CD4-positive, alpha-beta T cell (primary cell): ENCODE measurements around the gene DLG5. TPM values are rescaled to one million over a fixed set of nuclear protein-coding genes. Genes with fewer than 3 reads are reported as not detected.

ENCODE experiments used
- ATAC-seq: fragments of 200-7000 bp; cut with Tn5 transposase; one replicate; pipeline ENCODE4 v1.10.0; 2022; ENCODE audit warnings: mild to moderate bottlenecking; ENCODE audit not compliant: poor library complexity
- CTCF ChIA-PET: fragments of 350-600 bp; sonication (Branson Sonifier 250); formaldehyde crosslinking; loops from one replicate; lab custom pipeline; 2021; ENCODE audit warnings: antibody characterized with exemption, inconsistent platforms; lab: Charles Lee
- POLR2A ChIA-PET: fragments of 350-600 bp; sonication (Branson Sonifier 250); formaldehyde crosslinking; loops from one replicate; lab custom pipeline; 2021; ENCODE audit warnings: antibody characterized with exemption, inconsistent platforms; lab: Charles Lee
- DNase-seq, 14 experiments: peaks; one replicate each; pipeline ENCODE4 v3.0.0-alpha.2; 2013 to 2020; ENCODE audit warnings: mixed read lengths in 2 of 14
- H3K27ac ChIP-seq, 2 donors: one replicate each; pipeline versions ENCODE4 v1.5.1 to v1.7.0; 2013; ENCODE audit warnings: low read length in 2 of 2, low read depth in 1 of 2, mild to moderate bottlenecking in 1 of 2
- H3K27me3 ChIP-seq, 2 experiments: 1 replicate in 1 of 2; 2 replicates in 1 of 2; pipeline versions ENCODE4 v1.6.1 to v1.7.0; 2013; ENCODE audit warnings: low read length in 2 of 2, control low read depth in 1 of 2, mild to moderate bottlenecking in 1 of 2, moderate library complexity in 1 of 2; ENCODE audit not compliant: insufficient read depth in 2 of 2, control insufficient read depth in 1 of 2
- H3K36me3 ChIP-seq: one replicate; pipeline ENCODE4 v1.6.1; 2013; ENCODE audit warnings: low read length, control low read depth; ENCODE audit not compliant: insufficient read depth
- H3K4me1 ChIP-seq: one replicate; pipeline ENCODE4 v1.6.1; 2013; ENCODE audit warnings: low read length, control low read depth; ENCODE audit not compliant: insufficient read depth
- H3K4me3 ChIP-seq: one replicate; pipeline ENCODE4 v1.5.1; 2013; ENCODE audit warnings: mild to moderate bottlenecking, low read length, moderate library complexity
- H3K9me3 ChIP-seq, 2 experiments: 1 replicate in 1 of 2; 2 replicates in 1 of 2; pipeline versions ENCODE4 v1.6.1 to v1.7.0; 2013; ENCODE audit warnings: low read length in 2 of 2, mild to moderate bottlenecking in 2 of 2, control low read depth in 1 of 2, moderate library complexity in 1 of 2; ENCODE audit not compliant: control insufficient read depth in 1 of 2, insufficient read depth in 1 of 2
- H3K27ac Mint-ChIP-seq: one replicate; pipeline ENCODE4 v1.8.0; 2020; ENCODE audit warnings: mixed read lengths
- H3K27me3 Mint-ChIP-seq: one replicate; pipeline ENCODE4 v1.8.0; 2021; ENCODE audit warnings: mixed read lengths
- H3K36me3 Mint-ChIP-seq: one replicate; pipeline ENCODE4 v1.8.0; 2021; ENCODE audit warnings: low read depth, mixed read lengths
- H3K4me1 Mint-ChIP-seq: one replicate; pipeline ENCODE4 v1.8.0; 2021; ENCODE audit warnings: low read depth, mixed read lengths
- H3K4me3 Mint-ChIP-seq: one replicate; pipeline ENCODE4 v1.8.0; 2020; ENCODE audit warnings: mild to moderate bottlenecking, mixed read lengths
- H3K9me3 Mint-ChIP-seq: one replicate; pipeline ENCODE4 v1.8.0; 2020; ENCODE audit warnings: mixed read lengths
- intact Hi-C, 2 experiments: fragments of 100-400 bp; cut with DNase I in 1 of 2; cut with micrococcal nuclease in 1 of 2; formaldehyde crosslinking; loops; one replicate each; pipeline versions ENCODE4 v1.15.1 to v1.9.0; 2023 to 2025; cut with DNase I, micrococcal nuclease
- total RNA-seq, 174 experiments: library from RNA in 2 of 174; stranded (reverse) in 2 of 174; gene quantifications; one replicate each; pipeline ENCODE4 v1.2.3 and lab custom pipeline; 2021 to 2026
- TF ChIP-seq, protein P1 (sequence below): fragments of 200-600 bp; IDR thresholded peaks from one replicate; pipeline ENCODE4 v1.8.0; 2022; ENCODE audit warnings: antibody characterized with exemption, mild to moderate bottlenecking

The DLG5 gene
- total RNA-seq, 2 experiments from 2014 or later = 7.1 to 7.4 TPM

DNA sequence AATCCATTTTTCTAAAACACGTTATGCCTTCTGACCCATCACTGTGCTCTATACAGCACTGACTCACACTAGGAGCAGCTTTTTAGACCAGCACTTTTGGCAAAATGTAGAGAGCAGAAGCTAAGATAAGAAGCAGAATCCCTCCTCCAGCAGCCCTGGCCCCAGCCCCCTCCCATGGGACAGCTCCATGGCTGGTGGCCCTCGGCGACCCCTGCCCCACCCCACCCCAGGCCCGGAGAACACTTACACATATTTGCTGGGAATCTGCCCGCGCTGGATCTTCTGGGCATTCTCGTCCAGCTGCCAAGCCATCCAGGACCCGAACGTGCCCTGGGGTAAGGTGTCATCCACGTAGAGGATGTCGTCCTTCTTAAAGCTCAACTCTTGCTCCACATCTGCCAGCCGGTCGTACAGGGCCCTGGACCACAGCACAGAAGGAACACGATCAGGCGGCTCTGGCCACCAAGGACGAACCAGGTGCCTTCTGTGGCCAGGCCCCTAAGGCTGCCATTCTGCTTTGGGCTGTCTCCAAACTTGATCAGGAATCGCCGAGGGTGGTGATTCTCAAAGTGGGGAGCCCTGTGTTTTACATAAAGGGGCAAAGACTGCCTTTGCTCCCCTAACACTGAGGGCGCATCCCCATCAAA, 119.9 kb downstream of the DLG5 start:
- no peak for DNase-seq
- Histone ChIP-seq H3K36me3 (no peaks in the 10 kb centered on the region), H3K27ac (no peak overlapping the region), H3K9me3 (no peaks in the 10 kb centered on the region), H3K4me1 (peaks cover 10% of the 10 kb centered on the region), H3K4me3 (no peak overlapping the region), H3K27me3 (no peaks in the 10 kb centered on the region)
- Mint-ChIP-seq H3K27ac (no peak overlapping the region), H3K4me1 (peaks cover 5% of the 10 kb centered on the region), H3K36me3 (no peaks in the 10 kb centered on the region), H3K9me3 (no peaks in the 10 kb centered on the region), H3K27me3 (no peaks in the 10 kb centered on the region), H3K4me3 (no peak overlapping the region)
- no peak for ATAC-seq
- intact Hi-C loops = no loop called here
- TF ChIP-seq, protein P1, sequence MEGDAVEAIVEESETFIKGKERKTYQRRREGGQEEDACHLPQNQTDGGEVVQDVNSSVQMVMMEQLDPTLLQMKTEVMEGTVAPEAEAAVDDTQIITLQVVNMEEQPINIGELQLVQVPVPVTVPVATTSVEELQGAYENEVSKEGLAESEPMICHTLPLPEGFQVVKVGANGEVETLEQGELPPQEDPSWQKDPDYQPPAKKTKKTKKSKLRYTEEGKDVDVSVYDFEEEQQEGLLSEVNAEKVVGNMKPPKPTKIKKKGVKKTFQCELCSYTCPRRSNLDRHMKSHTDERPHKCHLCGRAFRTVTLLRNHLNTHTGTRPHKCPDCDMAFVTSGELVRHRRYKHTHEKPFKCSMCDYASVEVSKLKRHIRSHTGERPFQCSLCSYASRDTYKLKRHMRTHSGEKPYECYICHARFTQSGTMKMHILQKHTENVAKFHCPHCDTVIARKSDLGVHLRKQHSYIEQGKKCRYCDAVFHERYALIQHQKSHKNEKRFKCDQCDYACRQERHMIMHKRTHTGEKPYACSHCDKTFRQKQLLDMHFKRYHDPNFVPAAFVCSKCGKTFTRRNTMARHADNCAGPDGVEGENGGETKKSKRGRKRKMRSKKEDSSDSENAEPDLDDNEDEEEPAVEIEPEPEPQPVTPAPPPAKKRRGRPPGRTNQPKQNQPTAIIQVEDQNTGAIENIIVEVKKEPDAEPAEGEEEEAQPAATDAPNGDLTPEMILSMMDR = no peak
- ChIA-PET CTCF (interaction anchor here (0.8 kb wide), 1 partner anchor 30 kb away, joined by 3 read pairs; no protein-coding TSS in a partner anchor), POLR2A (no interaction called here)

DNA sequence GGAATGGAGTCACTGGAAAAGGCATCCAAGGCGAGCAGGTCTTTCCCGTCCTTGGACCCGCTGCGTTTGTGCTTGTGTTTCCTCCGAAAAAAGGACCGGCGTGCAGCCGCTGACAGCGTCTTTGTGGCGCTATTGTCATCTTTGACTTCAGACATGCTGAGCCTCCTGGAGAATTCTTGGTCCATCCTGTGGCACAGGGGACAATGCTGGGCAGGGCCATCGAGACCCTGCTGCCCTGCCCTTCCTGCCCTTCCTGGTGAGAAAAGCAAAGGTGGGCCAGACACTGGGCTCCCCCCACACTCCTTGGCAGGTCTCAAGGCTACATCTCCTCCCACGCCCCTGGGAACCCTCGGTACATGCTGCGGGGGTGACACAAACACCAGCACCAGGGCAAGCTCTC, 120.9 kb downstream of the DLG5 start:
- no peaks in the 10 kb centered on the region for H3K27me3 Mint-ChIP-seq
- Histone ChIP-seq H3K4me3 (no peak overlapping the region), H3K4me1 (peaks cover 17% of the 10 kb centered on the region), H3K27ac (no peak overlapping the region), H3K27me3 (no peaks in the 10 kb centered on the region), H3K36me3 (no peaks in the 10 kb centered on the region), H3K9me3 (no peaks in the 10 kb centered on the region)
- H3K9me3 Mint-ChIP-seq = no peaks in the 10 kb centered on the region
- intact Hi-C loops = no loop called here
- peaks cover 13% of the 10 kb centered on the region for H3K4me1 Mint-ChIP-seq
- no peak for DNase-seq
- TF ChIP-seq, protein P1 = no peak
- ChIA-PET CTCF (interaction anchor here (0.8 kb wide), 1 partner anchor 31 kb away, joined by 3 read pairs; no protein-coding TSS in a partner anchor), POLR2A (interaction anchor here (1.7 kb wide), 1 partner anchor 37 kb away, joined by 3 read pairs; no protein-coding TSS in a partner anchor)
- H3K27ac Mint-ChIP-seq = no peak overlapping the region
- no peaks in the 10 kb centered on the region for H3K36me3 Mint-ChIP-seq
- ATAC-seq = no peak
- H3K4me3 Mint-ChIP-seq = no peak overlapping the region

DNA sequence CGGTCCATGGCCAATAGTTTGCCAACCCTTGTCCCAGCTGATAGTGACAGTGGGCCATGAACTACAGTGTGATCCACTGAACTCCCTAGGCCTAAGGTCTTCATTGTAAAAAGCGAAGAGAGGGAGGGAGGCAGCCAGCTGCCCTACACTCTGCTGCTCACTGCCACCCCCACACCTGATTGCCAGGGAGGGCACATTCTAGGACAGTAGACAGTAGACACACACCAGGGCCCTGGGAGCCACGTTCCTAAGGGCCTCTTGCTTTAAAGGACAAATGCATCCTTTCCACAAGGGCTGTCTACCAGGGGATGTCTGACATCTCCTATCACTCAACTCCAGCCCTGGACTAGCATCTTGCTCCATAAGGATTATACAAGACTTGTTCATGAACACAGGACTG, 122.2 kb downstream of the DLG5 start:
- no peaks in the 10 kb centered on the region for H3K36me3 Mint-ChIP-seq
- Histone ChIP-seq H3K9me3 (no peaks in the 10 kb centered on the region), H3K27ac (no peak overlapping the region), H3K36me3 (no peaks in the 10 kb centered on the region), H3K4me3 (no peak overlapping the region), H3K4me1 (peaks cover 29% of the 10 kb centered on the region), H3K27me3 (no peaks in the 10 kb centered on the region)
- H3K27me3 Mint-ChIP-seq = no peaks in the 10 kb centered on the region
- CTCF ChIA-PET = no interaction called here
- POLR2A ChIA-PET = interaction anchor here (1.7 kb wide), 1 partner anchor 36 kb away, joined by 3 read pairs; no protein-coding TSS in a partner anchor
- H3K4me1 Mint-ChIP-seq = peaks cover 15% of the 10 kb centered on the region
- TF ChIP-seq, protein P1 = no peak
- no peak overlapping the region for H3K27ac Mint-ChIP-seq
- ATAC-seq = no peak
- DNase-seq = no peak
- no peaks in the 10 kb centered on the region for H3K9me3 Mint-ChIP-seq
- H3K4me3 Mint-ChIP-seq = no peak overlapping the region
- intact Hi-C loops = no loop called here
